Measurements from ENCODE around the gene SLC15A4. TPM values are rescaled to one million over a fixed set of nuclear protein-coding genes. Genes with fewer than 3 reads are reported as not detected.
A peak's percentile ranks its signal among the peaks of the same experiment; 100 is the strongest.

Gene SLC15A4
- total RNA-seq, 1 donor from 2014 or later: 29.3 TPM

- Mint-ChIP-seq H3K36me3 (ENCODE audit: unreplicated experiment) (peaks cover 56% of the 10 kb centered on the region), H3K4me1 (ENCODE audit: unreplicated experiment) (peaks cover 24% of the 10 kb centered on the region), H3K4me3 (ENCODE audit: unreplicated experiment) (no peak overlapping the region), H3K9me3 (ENCODE audit: unreplicated experiment) (peaks cover 10% of the 10 kb centered on the region), H3K27me3 (ENCODE audit: unreplicated experiment) (no peaks in the 10 kb centered on the region), H3K27ac (ENCODE audit: unreplicated experiment) (no peak overlapping the region)
- TF ChIP-seq CTCF (IDR thresholded peaks at IDR 0.05): no peak
- DNase-seq (ENCODE audit: extremely low spot score, unreplicated experiment): no peak
These were observed 19.0 kb downstream of the SLC15A4 start for GRCh38 chr12:128804762-128805161.

- no peak for TF ChIP-seq CTCF (IDR thresholded peaks at IDR 0.05)
- DNase-seq (ENCODE audit: extremely low spot score, unreplicated experiment): no peak
- Mint-ChIP-seq H3K36me3 (ENCODE audit: unreplicated experiment) (peaks cover 56% of the 10 kb centered on the region), H3K9me3 (ENCODE audit: unreplicated experiment) (peaks cover 10% of the 10 kb centered on the region), H3K4me3 (ENCODE audit: unreplicated experiment) (no peak overlapping the region), H3K27me3 (ENCODE audit: unreplicated experiment) (no peaks in the 10 kb centered on the region), H3K27ac (ENCODE audit: unreplicated experiment) (no peak overlapping the region), H3K4me1 (ENCODE audit: unreplicated experiment) (peaks cover 24% of the 10 kb centered on the region)
These were observed 20.0 kb downstream of the SLC15A4 start for GRCh38 chr12:128803788-128804187.

DNA sequence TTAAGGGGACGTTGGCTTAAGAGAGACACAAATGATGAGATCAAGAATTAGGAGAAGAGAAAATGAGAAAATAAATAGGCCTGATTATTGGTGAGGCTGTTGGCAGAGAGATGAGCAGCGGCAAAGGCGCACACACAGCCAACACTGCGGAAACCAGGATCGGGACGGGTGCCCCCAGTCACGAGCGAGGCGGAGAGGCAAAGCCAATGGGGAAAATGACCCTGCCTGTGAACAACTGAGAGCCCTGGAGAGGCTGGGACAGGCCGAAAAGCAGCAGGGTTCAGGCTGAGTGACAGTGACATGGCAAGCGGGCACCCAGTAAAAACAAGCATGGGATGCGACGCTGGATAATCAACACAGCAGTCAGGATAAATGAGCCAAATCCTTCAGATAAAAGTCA lies 21.0 kb downstream of the SLC15A4 start:
- Mint-ChIP-seq H3K4me3 (ENCODE audit: unreplicated experiment) (no peak overlapping the region), H3K9me3 (ENCODE audit: unreplicated experiment) (peaks cover 10% of the 10 kb centered on the region), H3K27me3 (ENCODE audit: unreplicated experiment) (no peaks in the 10 kb centered on the region), H3K4me1 (ENCODE audit: unreplicated experiment) (peaks cover 26% of the 10 kb centered on the region), H3K36me3 (ENCODE audit: unreplicated experiment) (peaks cover 57% of the 10 kb centered on the region), H3K27ac (ENCODE audit: unreplicated experiment) (peak overlapping the region; percentile 84)
- TF ChIP-seq CTCF (IDR thresholded peaks at IDR 0.05): no peak
- no peak for DNase-seq (ENCODE audit: extremely low spot score, unreplicated experiment)

DNA sequence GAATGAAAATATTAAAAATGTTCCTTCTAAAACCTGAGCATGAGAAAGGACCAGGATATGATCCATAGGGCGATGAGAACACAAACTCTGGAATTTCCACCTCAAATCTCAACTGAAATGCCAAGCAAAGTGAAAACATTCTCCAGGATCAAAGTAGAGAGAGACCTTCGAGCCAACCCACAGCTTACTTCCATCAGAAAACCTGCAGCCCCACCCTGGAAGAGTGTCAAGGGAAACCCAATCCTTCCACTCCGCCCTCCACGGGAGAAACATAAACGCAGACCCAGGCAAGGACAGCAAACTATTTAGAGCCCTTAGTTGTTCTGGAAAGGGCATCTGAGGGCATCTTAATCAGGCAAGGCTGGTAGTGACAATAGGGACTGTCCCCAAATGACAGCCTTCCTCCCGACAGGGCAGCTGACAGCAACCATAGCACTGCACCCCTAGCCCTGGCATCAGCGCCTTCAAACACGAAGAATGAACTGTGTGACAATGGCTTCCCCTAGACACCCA lies 21.8 kb downstream of the SLC15A4 start:
- H3K4me3 Mint-ChIP-seq (ENCODE audit: unreplicated experiment): peak overlapping the region; percentile 41
- peak overlapping the region; percentile 84 for H3K27ac Mint-ChIP-seq (ENCODE audit: unreplicated experiment)
- peaks cover 57% of the 10 kb centered on the region for H3K36me3 Mint-ChIP-seq (ENCODE audit: unreplicated experiment)
- TF ChIP-seq CTCF (IDR thresholded peaks at IDR 0.05): no peak
- no peaks in the 10 kb centered on the region for H3K27me3 Mint-ChIP-seq (ENCODE audit: unreplicated experiment)
- peaks cover 28% of the 10 kb centered on the region for H3K4me1 Mint-ChIP-seq (ENCODE audit: unreplicated experiment)
- H3K9me3 Mint-ChIP-seq (ENCODE audit: unreplicated experiment): peaks cover 10% of the 10 kb centered on the region
- no peak for DNase-seq (ENCODE audit: extremely low spot score, unreplicated experiment)

DNA sequence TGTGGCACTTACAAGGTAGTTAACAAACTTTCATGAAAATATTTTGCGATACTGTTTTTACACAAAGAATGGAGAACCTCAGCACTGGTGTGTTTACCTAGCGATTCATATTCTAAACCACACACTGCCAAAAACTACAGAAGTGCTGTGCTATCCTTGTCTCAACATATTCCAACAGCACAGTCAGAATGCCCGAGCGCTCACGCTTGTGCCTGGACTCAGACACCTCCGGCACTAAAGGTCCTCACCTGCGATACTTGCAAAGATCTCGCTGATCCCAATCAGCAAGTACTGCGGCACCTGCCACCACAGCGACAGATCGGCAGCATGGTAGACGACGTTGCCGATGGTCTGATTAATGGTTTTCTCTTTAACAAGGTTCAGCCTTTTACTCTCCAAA lies 23.2 kb downstream of the SLC15A4 start:
- H3K4me3 Mint-ChIP-seq (ENCODE audit: unreplicated experiment): no peak overlapping the region
- DNase-seq (ENCODE audit: extremely low spot score, unreplicated experiment): no peak
- H3K36me3 Mint-ChIP-seq (ENCODE audit: unreplicated experiment): peaks cover 61% of the 10 kb centered on the region
- peaks cover 10% of the 10 kb centered on the region for H3K9me3 Mint-ChIP-seq (ENCODE audit: unreplicated experiment)
- no peaks in the 10 kb centered on the region for H3K27me3 Mint-ChIP-seq (ENCODE audit: unreplicated experiment)
- H3K4me1 Mint-ChIP-seq (ENCODE audit: unreplicated experiment): peaks cover 28% of the 10 kb centered on the region
- no peak for TF ChIP-seq CTCF (IDR thresholded peaks at IDR 0.05)
- H3K27ac Mint-ChIP-seq (ENCODE audit: unreplicated experiment): no peak overlapping the region
